Gastroesophageal sphincter (tissue), 4 donors: ENCODE data around the gene NTHL1. TPM values are rescaled to one million over a fixed set of nuclear protein-coding genes. Genes with fewer than 3 reads are reported as not detected.

Experiments used
- ATAC-seq: fragments of 150-250 bp; one replicate; pipeline ENCODE4 v1.9.1; 2016; ENCODE audit warnings: mild to moderate bottlenecking, moderate library complexity
- H3K27ac ChIP-seq, 4 donors: fragments of 200-600 bp; sonication (generic) in 3 of 4; 1 replicate in 3 of 4; 2 replicates in 1 of 4; pipeline ENCODE4 v1.5.1; 2016 to 2019
- H3K27me3 ChIP-seq: fragments of 200-600 bp; sonication (generic); one replicate; pipeline ENCODE4 v1.5.1; 2019
- H3K36me3 ChIP-seq, 2 donors: fragments of 200-600 bp; sonication (generic); one replicate each; pipeline ENCODE4 v1.5.1; 2019; ENCODE audit warnings: control low read depth in 1 of 2
- H3K4me1 ChIP-seq, 3 donors: fragments of 200-600 bp; sonication (generic); 1 replicate in 2 of 3; 2 replicates in 1 of 3; pipeline ENCODE4 v1.5.1; 2016 to 2019; ENCODE audit warnings: control low read depth in 2 of 3
- H3K4me3 ChIP-seq, 2 donors: fragments of 200-600 bp; sonication (generic); one replicate each; pipeline ENCODE4 v1.5.1; 2019; ENCODE audit warnings: mild to moderate bottlenecking in 1 of 2, moderate library complexity in 1 of 2
- H3K9me3 ChIP-seq, 3 donors: fragments of 200-600 bp; sonication (generic); one replicate each; pipeline ENCODE4 v1.5.1; 2017 to 2019; ENCODE audit warnings: control low read depth in 2 of 3
- CTCF ChIP-seq, 4 experiments: fragments of 200-600 bp in 2 of 4; fragments of 450-650 bp in 2 of 4; sonication (generic) in 1 of 4; IDR thresholded peaks; one replicate each; pipeline ENCODE4 v1.5.1; 2017 to 2019; ENCODE audit warnings: antibody characterized with exemption in 4 of 4, mild to moderate bottlenecking in 2 of 4, moderate library complexity in 2 of 4
- EP300 ChIP-seq: sonication (generic); formaldehyde crosslinking; IDR thresholded peaks from one replicate; pipeline ENCODE4 v1.6.1; 2017; ENCODE audit warnings: antibody characterized with exemption, mild to moderate bottlenecking
- POLR2A ChIP-seq, 2 donors: fragments of 450-650 bp; IDR thresholded peaks; one replicate each; pipeline ENCODE4 v1.6.1; 2017; ENCODE audit warnings: antibody characterized with exemption in 2 of 2, mild to moderate bottlenecking in 2 of 2, moderate library complexity in 1 of 2
- POLR2AphosphoS5 ChIP-seq: sonication (generic); formaldehyde crosslinking; IDR thresholded peaks from one replicate; pipeline ENCODE4 v1.6.1; 2017; ENCODE audit warnings: antibody characterized with exemption
- WGBS, 2 donors: methylation state at CpG; one replicate each; pipeline ENCODE4 v1.1.5; 2018; ENCODE audit warnings: low coverage in 1 of 2; 5-methylcytosine and 5-hydroxymethylcytosine counted together
- total RNA-seq, 4 donors: library from RNA; depleted of rRNA; stranded (reverse); fragments of >200 nt; gene quantifications; one replicate each; pipeline ENCODE4 v1.1.0, GENCODE V29; 2016

NTHL1 gene
- total RNA-seq, 4 donors from 2014 or later = 18.4 to 25.4 (median 21.6) TPM

GRCh38 chr16:1998360-1998835, 49.2 kb downstream of the NTHL1 start:
- Histone ChIP-seq H3K27me3 (no peaks in the 10 kb centered on the region), H3K36me3 (peaks cover 0 to 70% of the 10 kb centered on the region in 2 donors), H3K27ac (peak overlapping the region in 1 of 4 donors; percentile 29), H3K4me3 (no peak overlapping the region), H3K9me3 (no peaks in the 10 kb centered on the region), H3K4me1 (peaks cover 0 to 12% (median 5%) of the 10 kb centered on the region in 3 donors)
- ATAC-seq = no peak
- TF ChIP-seq POLR2A (IDR thresholded peaks at IDR 0.05) (no peak), POLR2AphosphoS5 (no peak)
- no CpG with 5 or more reads among the region's 27 CpGs for WGBS, 2 donors

GRCh38 chr16:1997494-1998359, 49.9 kb downstream of the NTHL1 start:
- peak; percentile 45 for ATAC-seq
- peak overlapping the region in 1 of 4 donors; percentile 54 for H3K27ac ChIP-seq
- H3K36me3 ChIP-seq = peaks cover 0 to 64% of the 10 kb centered on the region in 2 donors

GRCh38 chr16:1993731-1994131, 53.9 kb downstream of the NTHL1 start:
- Histone ChIP-seq H3K27ac (no peak overlapping the region), H3K4me1 (peaks cover 0 to 45% (median 25%) of the 10 kb centered on the region in 3 donors), H3K9me3 (no peaks in the 10 kb centered on the region), H3K27me3 (peaks cover 43% of the 10 kb centered on the region), H3K36me3 (peaks cover 0 to 24% of the 10 kb centered on the region in 2 donors), H3K4me3 (no peak overlapping the region)
- ATAC-seq = no peak
- no peak for TF ChIP-seq POLR2AphosphoS5
- no peak for TF ChIP-seq CTCF (IDR thresholded peaks at IDR 0.05)
- TF ChIP-seq POLR2A (IDR thresholded peaks at IDR 0.05) = no peak
- no peak for TF ChIP-seq EP300
- WGBS, 2 donors = 22% methylated on average over 1 of the region's 2 CpGs; no CpG with 5 or more reads in 1 of the 2 donors

More at GRCh38 chr16:1997494-1998359, 49.9 kb downstream of the NTHL1 start:
- H3K4me1 ChIP-seq = peaks cover 0 to 9% (median 5%) of the 10 kb centered on the region in 3 donors
- H3K9me3 ChIP-seq = no peaks in the 10 kb centered on the region
- no peak overlapping the region for H3K4me3 ChIP-seq
- TF ChIP-seq CTCF (IDR thresholded peaks at IDR 0.05) = no peak
- no peak for TF ChIP-seq EP300
- no peak for TF ChIP-seq POLR2A (IDR thresholded peaks at IDR 0.05)
- TF ChIP-seq POLR2AphosphoS5 = no peak
- 47 to 55% methylated on average over 2 to 8 of the region's 26 CpGs for WGBS, 2 donors
- H3K27me3 ChIP-seq = peaks cover 3% of the 10 kb centered on the region

- H3K27me3 ChIP-seq = peaks cover 52% of the 10 kb centered on the region
- H3K4me1 ChIP-seq = peaks cover 0 to 45% (median 25%) of the 10 kb centered on the region in 3 donors
- peak overlapping the region in 1 of 2 donors; percentile 49 for H3K4me3 ChIP-seq
- no peak for TF ChIP-seq CTCF (IDR thresholded peaks at IDR 0.05)
- TF ChIP-seq POLR2A (IDR thresholded peaks at IDR 0.05) = no peak
- WGBS, 2 donors = no CpG with 5 or more reads among the region's 50 CpGs
- no peaks in the 10 kb centered on the region for H3K9me3 ChIP-seq
- H3K27ac ChIP-seq = no peak overlapping the region
- peaks cover 0 to 14% of the 10 kb centered on the region in 2 donors for H3K36me3 ChIP-seq
- no peak for ATAC-seq
These were observed 54.8 kb downstream of the NTHL1 start for GRCh38 chr16:1992704-1993317.

GRCh38 chr16:1991948-1992703, 55.5 kb downstream of the NTHL1 start:
- Histone ChIP-seq H3K4me1 (peaks cover 0 to 43% (median 25%) of the 10 kb centered on the region in 3 donors), H3K4me3 (peak overlapping the region; percentile 5 to 49), H3K27ac (peak overlapping the region in 2 of 4 donors; percentile 30 to 40), H3K27me3 (peaks cover 52% of the 10 kb centered on the region), H3K9me3 (no peaks in the 10 kb centered on the region), H3K36me3 (peaks cover 0 to 12% of the 10 kb centered on the region in 2 donors)
- no peak for TF ChIP-seq CTCF (IDR thresholded peaks at IDR 0.05)
- no peak for TF ChIP-seq EP300
- TF ChIP-seq POLR2A (IDR thresholded peaks at IDR 0.05) = no peak
- no peak for TF ChIP-seq POLR2AphosphoS5
- peak; percentile 81 for ATAC-seq
- WGBS, 2 donors = 0% methylated on average over 3 of the region's 96 CpGs; no CpG with 5 or more reads in 1 of the 2 donors
